Measurements from ENCODE around the gene ACTL10.
"Not testable (repeated sequence)": the region's sequence is repeated elsewhere in the genome, so short reads cannot be mapped to it uniquely, and the experiment has no call there.

Gene ACTL10

DNA sequence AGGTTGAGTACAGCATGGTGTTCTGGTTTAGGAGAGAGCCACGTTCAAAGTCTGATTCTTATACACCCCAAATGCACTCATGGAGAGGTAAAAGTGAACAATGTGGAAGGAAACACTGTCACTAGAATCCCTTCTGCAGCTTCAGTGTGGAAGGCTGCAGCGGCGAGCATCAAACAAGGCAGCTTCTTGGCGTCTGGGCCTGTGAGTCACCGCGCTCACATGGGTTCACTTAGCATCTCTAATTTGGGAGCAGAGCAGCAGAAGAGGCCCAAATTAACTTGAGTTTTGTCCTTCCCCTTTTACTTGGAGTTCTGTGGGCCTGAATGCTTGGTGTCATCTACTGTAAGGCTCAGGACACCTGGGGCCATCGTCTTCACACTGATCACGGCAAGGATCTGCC lies 30.4 kb downstream of the ACTL10 start:
- DNase-seq (ENCODE audit: low read depth in 2 of 2): no peak

DNA sequence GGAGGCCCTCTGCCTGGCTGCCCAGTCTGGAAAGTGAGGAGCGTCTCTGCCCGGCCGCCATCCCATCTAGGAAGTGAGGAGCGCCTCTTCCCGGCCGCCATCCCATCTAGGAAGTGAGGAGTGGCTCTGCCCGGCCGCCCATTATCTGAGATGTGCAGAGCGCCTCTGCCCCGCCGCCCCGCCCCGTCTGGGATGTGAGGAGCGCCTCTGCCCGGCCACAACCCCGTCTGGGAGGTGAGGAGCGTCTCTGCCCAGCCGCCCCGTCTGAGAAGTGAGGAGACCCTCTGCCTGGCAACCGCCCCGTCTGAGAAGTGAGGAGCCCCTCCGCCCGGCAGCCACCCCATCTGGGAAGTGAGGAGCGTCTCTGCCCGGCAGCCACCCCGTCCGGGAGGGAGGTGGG lies 32.2 kb downstream of the ACTL10 start:
- not testable (repeated sequence) for DNase-seq (ENCODE audit: low read depth in 2 of 2)

DNA sequence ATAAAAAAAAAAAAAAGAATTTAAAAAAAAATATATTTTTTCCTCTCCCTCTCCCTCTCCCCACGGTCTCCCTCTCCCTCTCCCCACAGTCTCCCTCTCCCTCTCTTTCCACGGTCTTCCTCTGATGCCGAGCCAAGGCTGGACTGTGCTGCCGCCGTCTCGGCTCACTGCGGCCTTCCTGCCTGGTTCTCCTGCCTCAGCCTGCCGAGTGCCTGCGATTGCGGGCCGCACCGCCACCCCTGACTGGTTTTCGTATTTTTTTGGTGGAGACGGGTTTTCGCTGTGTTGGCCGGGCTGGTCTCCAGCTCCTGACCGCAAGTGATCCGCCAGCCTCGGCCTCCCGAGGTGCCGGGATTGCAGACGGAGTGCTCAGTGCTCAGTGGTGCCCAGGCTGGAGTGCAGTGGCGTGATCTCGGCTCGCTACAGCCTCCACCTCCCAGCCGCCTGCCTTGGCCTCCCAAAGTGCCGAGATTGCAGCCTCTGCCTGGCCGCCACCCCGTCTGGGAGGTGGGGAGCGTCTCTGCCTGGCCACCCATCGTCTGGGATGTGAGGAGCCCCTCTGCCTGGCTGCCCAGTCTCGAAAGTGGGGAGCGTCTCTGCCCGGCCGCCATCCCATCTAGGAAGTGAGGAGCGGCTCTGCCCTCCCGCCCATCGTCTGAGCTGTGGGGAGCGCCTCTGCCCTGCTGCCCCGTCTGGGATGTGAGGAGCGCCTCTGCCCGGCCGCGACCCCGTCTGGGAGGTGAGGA lies 34.1 kb downstream of the ACTL10 start:
- not testable (repeated sequence) for DNase-seq (ENCODE audit: low read depth in 2 of 2)

- no peak for DNase-seq (ENCODE audit: low read depth in 2 of 2)
Measured at GRCh38 chr20:33701629-33702450, 35.1 kb downstream of the ACTL10 start.

DNA sequence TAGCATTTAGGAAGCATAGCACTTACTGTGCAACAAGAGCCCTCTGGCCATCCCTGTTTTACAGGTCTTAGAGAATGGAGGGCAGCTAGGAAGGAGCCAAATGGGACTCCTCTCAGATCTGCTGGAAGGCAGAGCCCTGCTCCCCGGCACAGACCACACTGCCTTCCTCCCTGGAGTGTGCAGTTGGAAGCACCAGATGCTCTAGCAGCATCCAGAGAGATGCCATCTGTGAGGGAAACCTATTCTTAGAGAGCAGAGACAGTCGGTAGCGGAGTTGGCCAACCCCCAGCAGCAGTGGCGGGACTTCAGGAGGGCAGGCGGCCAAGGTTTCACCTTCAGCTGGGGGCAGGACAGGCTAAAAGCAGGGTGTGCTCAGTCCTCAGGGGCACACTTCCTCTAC lies 36.1 kb downstream of the ACTL10 start:
- no peak for DNase-seq (ENCODE audit: low read depth in 2 of 2)

DNA sequence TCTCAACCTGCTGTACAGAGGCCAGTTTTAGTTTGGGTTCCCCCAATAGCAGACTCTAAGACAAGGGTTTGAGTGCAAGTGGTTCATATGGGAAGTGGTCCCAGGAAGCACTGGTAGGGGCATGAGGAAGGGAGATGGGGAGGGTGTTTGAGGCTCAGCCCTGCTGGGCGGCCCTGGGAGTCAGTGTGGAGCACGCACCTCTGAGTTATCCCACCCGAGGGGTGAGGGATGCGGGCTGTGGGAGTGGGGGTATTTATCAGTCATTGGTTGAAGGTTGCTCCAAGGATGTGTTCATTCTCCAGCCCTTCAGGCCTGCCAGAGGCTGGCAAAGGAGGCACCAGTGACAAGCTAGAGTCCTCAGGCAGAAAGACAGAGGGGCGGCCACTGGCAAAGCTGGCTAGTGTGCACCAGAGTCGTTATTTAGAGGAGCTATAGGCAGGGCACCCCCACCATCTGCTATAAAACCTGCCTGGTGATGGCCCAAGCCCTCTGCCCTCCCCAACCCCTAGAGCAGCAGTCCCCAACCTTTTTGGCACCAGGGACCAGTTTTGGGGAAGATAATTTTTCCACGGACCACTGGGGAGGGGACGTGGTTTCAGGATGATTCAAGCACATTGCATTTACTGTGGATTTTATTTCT lies 36.9 kb downstream of the ACTL10 start:
- no peak for DNase-seq (ENCODE audit: low read depth in 2 of 2)

- no peak for DNase-seq (ENCODE audit: low read depth in 2 of 2)
Measured at GRCh38 chr20:33704197-33704924, 37.6 kb downstream of the ACTL10 start.

GRCh38 chr20:33707668-33708067 lies 40.9 kb downstream of the ACTL10 start:
- DNase-seq (ENCODE audit: low read depth in 2 of 2): no peak

- no peak for DNase-seq (ENCODE audit: low read depth in 2 of 2)
Measured at GRCh38 chr20:33709398-33709797, 42.7 kb downstream of the ACTL10 start.

DNA sequence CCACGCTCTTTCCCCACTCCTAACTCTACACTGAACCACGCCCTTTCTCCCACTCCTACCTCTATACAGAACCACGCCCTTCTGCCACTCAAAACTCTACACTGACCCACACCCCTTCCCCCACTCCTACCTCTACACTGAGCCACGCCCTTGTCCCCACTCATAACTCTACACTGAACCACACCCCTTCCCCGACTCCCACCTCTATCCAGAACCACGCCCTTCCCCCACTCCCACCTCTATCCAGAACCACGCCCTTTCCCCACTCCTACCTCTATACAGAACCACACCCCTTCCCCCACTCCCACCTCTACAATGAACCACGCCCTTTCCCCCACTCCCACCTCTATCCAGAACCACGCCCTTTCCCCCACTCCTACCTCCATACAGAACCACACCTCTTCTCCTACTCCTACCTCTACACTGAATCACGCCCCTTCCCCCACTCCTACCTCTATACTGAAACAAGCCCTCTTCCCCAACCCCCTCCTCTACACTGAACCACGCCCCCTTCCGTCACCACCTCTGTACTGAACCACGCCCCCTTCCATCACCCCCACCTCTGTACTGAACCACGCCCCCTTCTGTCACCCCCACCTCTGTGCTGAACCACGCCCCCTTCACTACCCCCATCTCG lies 43.3 kb downstream of the ACTL10 start:
- DNase-seq (ENCODE audit: low read depth in 2 of 2): no peak

- DNase-seq (ENCODE audit: low read depth in 2 of 2): no peak
Measured at GRCh38 chr20:33710681-33711445, 44.1 kb downstream of the ACTL10 start.

DNA sequence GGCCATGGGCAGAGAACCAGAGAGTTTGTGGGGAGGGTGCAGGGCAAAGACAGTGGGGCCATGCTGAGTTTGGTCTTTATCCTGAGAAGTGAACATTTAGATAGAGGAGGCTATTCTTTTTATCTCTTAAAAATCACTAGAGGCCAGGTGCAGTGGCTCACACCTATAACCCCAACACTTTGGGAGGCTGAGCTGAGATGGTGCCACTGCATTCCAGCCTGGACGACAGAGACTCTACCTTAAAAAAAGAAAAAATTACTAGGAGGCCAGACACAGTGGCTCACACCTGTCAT lies 44.6 kb downstream of the ACTL10 start:
- DNase-seq (ENCODE audit: low read depth in 2 of 2): no peak

- no peak for DNase-seq (ENCODE audit: low read depth in 2 of 2)
Measured at GRCh38 chr20:33713865-33714367, 47.2 kb downstream of the ACTL10 start.

GRCh38 chr20:33716498-33716897 lies 49.8 kb downstream of the ACTL10 start:
- DNase-seq (ENCODE audit: low read depth in 2 of 2): no peak
